Medulla oblongata (tissue), 1 donor: ENCODE results near the gene CSTF2T.
"Not testable (repeated sequence)": the region's sequence is repeated elsewhere in the genome, so short reads cannot be mapped to it uniquely, and the experiment has no call there.

ENCODE experiments used
- DNase-seq: peaks from one replicate; pipeline ENCODE4 v3.0.0-alpha.2; 2015; ENCODE audit errors: extremely low spot score

The CSTF2T gene

DNA sequence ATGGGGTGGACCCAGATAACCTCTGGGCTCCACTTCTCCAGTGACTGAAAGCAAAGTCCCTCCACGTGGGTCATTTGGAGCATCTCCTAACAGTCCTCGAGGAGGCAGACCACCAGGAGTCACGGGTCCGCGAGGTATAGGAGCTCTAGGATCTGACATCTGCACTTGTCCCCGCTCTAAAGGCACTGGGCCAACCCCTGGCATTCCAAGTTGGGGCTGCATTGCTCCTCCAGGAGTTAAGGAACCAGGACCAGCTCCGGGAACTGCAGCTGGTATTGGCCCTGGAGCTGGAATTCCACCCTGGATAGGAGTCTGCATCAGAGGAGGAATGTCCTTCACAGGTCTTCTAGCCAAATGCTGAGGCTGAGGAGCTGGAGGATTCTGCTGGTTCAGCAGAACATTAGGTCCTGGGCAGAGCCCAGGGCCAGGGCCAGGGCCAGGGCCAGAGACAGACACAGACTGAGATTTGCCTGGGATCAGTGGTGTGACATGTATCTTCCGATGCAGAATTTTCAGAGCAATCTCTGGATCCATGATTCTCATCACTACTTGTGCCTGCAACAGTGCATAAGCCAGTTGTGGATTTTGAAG, 827 bp downstream of the CSTF2T start:
- no peak for DNase-seq

DNA sequence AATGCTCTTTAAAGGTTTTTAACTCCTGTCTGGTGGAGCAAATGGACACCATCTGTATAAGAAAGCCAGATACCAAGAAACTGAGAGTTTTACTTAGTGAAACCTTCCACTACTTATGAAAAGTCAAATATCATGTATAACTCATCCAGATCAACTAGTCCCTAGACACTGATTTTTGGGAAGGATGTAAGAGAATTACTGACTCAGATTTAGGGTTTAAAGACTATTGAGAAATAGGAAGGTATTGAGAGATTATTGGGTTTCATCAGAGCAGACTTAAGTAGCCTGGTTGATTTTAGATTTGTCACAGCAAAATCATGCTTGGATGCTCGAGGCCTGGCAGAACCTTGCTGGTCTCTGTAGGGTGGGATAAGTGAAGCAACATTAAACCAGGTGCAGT, 3.1 kb downstream of the CSTF2T start:
- no peak for DNase-seq

DNA sequence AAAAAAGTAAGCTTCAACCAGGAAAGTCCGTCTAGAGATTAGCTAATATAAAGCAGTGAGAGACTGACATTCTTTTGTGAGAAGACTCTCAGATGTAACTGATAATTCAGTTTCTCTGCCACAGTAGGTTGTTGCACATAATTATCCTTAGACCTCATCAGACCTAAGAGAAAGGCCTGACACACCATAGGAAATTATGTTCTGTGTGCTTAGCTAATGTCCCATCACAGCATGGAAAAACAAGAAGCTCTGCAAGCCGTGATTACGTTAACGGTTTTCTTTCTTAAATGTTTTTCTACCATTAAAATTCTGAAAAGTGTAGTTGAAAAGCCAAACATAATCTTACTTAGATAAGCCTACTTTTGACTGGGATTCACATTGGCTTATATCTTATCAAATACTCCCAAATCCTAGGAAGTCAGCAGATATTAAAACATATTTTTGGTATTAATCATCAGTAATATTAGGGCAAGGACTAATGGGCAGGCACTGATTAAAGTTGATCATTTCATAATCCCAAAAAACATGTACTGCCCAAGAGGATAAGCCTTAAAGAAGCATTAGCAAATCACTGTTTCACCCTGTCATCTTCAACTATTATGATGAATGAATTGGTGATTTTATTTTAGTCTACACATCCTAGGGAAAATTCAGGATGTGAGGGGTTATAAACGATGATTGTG, 5.2 kb downstream of the CSTF2T start:
- no peak for DNase-seq

DNA sequence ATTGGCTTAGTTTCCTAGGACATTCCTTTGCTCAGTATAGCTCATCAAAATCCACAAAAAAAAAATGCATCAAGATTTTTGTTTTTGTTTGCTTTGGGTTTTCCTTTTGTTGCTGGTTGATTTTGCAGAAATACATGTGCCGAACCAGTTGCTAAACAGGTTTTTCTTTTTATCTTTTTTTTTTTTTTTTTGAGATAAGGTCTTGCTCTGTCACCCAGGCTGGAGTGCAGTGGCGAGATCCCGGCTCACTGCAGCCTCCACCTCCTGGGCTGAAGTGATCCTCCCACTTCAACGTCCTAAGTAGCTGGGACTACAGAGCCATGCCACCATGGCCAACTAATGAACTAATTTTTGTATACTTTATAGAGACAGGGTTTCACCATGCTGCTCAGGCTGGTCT, 8.3 kb downstream of the CSTF2T start:
- no peak for DNase-seq

GRCh38 chr10:51689536-51689935, 9.9 kb downstream of the CSTF2T start:
- DNase-seq, result no peak

GRCh38 chr10:51688826-51689225, 10.6 kb downstream of the CSTF2T start:
- DNase-seq, result not testable (repeated sequence)

DNA sequence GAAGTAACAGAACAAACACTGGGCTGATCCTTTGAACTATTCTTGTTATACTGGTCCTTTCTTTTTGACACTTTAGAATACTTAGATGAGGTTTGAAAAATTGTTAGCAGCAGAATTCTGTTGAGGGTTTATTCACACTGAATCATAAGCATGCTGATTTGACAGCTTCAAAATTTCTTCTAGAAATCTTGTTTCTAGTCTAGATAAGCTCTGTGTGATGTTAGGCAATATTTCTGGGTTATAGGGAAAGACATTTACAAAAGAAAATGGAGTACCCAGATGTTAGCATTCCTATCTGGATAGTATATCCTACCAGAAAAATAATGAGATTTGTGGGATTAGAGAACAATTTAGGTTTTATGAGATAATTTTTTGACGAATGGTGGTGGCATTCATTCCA, 12.1 kb downstream of the CSTF2T start:
- DNase-seq, result no peak

DNA sequence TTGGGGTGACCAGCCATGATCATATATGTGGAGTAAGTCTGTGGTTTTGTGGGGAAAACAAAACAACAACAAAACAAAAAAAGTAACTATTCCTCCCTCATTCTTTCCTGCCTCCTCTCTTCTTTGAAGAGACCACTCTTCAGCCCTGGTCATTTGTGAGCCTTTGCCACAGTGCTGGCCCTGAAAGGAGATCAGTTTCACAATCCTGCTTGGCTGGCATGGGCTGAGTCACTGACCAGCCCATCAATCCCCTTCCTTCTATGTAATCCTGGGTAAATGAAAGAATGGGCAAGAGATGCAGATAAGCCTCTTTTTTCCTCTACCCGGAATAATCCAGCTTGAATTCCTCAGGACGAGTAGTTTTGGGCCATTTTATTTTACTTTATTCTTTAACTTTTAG, 13.6 kb downstream of the CSTF2T start:
- no peak for DNase-seq

- DNase-seq, result no peak
These were observed 16.2 kb downstream of the CSTF2T start for GRCh38 chr10:51683031-51683691.

DNA sequence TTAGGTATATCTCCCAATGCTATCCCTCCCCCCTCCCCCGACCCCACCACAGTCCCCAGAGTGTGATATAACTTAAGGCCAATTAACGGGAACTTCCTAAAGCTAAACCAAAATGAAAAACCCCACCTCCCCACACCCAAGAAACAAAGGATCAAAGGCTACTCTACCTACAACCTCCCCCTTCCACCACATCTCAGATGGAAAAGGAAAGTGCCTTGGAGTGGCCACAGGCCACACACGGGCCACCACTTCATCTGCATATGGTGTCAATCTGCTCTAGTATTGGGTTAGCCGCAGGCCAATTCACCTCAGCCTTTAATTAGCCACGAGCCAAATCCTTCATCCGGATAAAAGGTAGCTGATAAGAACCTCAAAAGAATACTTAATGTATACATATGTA, 19.6 kb downstream of the CSTF2T start:
- DNase-seq, result no peak

DNA sequence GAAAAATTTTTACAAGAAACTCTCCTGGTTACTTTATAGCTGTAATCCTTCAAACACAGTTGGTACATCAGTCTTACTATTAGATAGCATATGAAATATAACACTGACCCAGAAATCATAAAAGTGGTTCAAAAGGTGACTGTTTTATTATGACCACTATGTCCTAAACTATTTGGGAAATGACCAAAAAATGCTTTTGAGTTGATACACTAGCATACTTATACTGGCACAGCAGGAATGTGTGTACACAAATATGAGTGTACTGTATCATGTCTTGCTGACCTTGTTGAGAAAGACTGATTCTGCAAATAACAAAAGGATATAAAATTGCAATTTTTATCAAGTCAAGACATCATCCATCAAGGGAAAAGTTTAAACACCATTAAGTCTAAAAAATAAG, 24.3 kb downstream of the CSTF2T start:
- no peak for DNase-seq

DNA sequence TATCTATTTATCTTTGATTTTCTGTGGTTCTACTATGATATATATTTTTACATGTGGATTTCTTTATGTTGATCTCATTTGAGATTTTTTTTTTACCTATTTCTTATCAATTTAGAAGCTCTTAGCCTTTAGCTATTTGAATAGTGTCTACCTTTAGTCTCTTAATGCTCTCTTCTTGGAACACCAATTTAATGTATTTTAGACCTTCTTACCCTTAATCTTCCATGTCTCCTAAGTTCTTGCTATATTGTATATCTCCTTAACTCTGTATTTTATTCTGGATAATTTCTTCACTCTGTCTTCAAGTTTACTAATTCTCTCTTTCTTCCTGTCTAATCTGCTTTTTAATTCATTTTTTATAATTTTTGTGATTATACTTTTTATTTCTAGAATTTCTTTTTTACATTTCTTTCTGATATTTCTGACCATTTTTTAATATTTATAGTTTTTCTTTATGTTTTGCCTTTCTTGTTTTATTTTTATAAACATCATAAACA, 27.3 kb downstream of the CSTF2T start:
- DNase-seq, result no peak

DNA sequence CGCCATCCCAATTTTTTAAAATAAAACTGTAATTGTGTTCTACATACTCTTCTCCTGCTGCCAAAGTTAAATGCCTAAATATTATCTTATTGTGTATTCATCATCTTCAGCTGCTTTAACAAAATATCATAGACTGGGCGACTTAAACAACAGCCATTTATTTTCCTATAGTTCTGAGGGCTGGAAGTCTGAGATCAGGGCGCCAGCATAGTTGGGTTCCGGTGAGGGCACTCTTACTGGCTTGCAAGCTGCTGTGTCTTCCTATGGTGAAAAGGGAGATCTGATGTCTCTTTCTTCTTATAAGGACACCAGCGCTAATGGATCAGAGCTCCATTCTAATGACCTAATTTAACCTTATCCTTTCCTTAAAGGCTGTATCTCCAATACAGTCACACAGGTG, 30.4 kb downstream of the CSTF2T start:
- DNase-seq, result no peak

DNA sequence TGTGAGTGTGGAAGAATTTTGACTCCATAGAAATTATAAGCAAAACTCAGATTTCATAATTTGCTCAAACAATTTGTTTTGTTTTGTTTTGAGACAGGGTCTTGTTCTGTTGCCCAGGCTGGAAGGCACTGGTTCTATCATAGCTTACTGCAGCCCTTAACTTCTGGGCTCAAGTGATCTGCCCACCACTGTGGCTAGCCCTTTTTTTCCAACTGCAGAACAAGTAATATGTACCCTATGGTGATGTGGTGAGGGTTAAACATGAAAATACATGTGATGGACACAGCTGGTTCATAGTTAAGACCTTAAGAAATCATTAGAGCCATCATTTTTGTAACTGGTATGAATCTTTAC, 31.1 kb downstream of the CSTF2T start:
- DNase-seq, result no peak

GRCh38 chr10:51667678-51668335, 31.6 kb downstream of the CSTF2T start:
- DNase-seq, result peak; percentile 31

GRCh38 chr10:51666456-51666855, 32.9 kb downstream of the CSTF2T start:
- no peak for DNase-seq

GRCh38 chr10:51663086-51663485, 36.3 kb downstream of the CSTF2T start:
- no peak for DNase-seq

GRCh38 chr10:51659344-51659743, 40.1 kb downstream of the CSTF2T start:
- no peak for DNase-seq

DNA sequence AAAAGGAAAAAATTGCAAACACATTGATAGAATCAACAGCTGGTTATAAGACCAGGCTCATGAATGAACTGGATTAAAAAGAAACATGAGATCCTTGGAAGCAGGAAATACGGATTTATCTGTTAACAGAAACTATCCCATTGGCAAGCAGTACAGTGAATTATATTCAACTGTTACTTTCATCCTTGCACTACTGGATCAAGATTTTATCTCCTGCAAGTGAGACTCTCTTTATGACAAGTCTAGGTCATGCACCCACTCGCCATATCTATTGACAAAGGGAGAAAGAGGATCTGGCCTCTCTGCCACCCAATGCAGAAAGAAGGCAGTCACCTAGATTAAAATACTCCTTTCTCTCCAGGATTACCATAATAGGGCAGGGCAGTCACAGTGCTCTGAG, 41.4 kb downstream of the CSTF2T start:
- no peak for DNase-seq

- DNase-seq, result no peak
These were observed 42.9 kb downstream of the CSTF2T start for GRCh38 chr10:51656503-51656902.

DNA sequence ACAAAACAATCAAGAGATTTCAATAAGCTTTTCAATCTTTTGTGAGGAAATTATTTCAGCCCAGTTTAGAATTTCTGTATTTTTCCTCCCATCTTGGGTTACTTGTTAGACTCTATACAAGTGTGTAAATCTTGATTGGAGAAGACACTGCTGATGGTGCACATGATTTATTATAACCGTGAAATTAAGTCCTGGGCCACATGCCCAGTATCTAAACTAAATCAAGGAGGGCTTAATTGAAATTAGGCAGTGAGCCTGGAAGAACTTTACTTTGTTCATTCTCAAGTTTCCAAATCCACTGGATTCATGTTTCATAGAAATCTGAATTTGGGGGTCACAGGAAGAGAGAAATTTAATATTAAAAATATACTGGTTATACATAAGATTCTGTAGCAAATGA, 44.5 kb downstream of the CSTF2T start:
- DNase-seq, result peak; percentile 37

- DNase-seq, result no peak
These were observed 46.4 kb downstream of the CSTF2T start for GRCh38 chr10:51653025-51653424.

- DNase-seq, result no peak
These were observed 48.3 kb downstream of the CSTF2T start for GRCh38 chr10:51651063-51651462.
